IMR-90 (cell line): Measurements from ENCODE around the gene AUH. TPM values are rescaled to one million over a fixed set of nuclear protein-coding genes. Genes with fewer than 3 reads are reported as not detected.
A peak's percentile ranks its signal among the peaks of the same experiment; 100 is the strongest.

Source experiments
- ATAC-seq: fragments of 200-7000 bp; cut with Tn5 transposase; 2 replicates; pipeline ENCODE4 v1.9.1; 2020; ENCODE audit warnings: low read depth, mild to moderate bottlenecking, moderate library complexity
- BruUV-seq: library from RNA; stranded (reverse); fragments of 400-500 nt; replicated peaks from 2 replicates; lab custom pipeline; 2021; lab: Mats Ljungman, UMichigan
- CTCF ChIA-PET: fragments of 300-600 bp; formaldehyde crosslinking; extraction: SDS; loops from one replicate; lab custom pipeline; 2021; ENCODE audit warnings: antibody characterized with exemption; lab: Yijun Ruan, JAX
- POLR2A ChIA-PET: fragments of 300-600 bp; sonication (Branson Sonifier 250); formaldehyde crosslinking; loops from one replicate; lab custom pipeline; 2022; ENCODE audit warnings: antibody characterized with exemption; ENCODE audit not compliant: unreplicated experiment; lab: Charles Lee
- DNase-seq: peaks from one replicate; pipeline ENCODE4 v3.0.0; 2013
- H2AFZ ChIP-seq: replicated peaks from 2 replicates; pipeline ENCODE3; 2013; ENCODE audit warnings: low read length, mild to moderate bottlenecking; ENCODE audit not compliant: poor library complexity
- H2AK5ac ChIP-seq: 2 replicates; pipeline ENCODE4 v1.6.1; 2013; ENCODE audit warnings: low read depth, low read length, inconsistent platforms
- H2AK9ac ChIP-seq: replicated peaks from 2 replicates; pipeline ENCODE3; 2013; ENCODE audit warnings: mild to moderate bottlenecking, low read depth, low read length, moderate library complexity; ENCODE audit not compliant: poor library complexity
- H2BK120ac ChIP-seq: 2 replicates; pipeline ENCODE4 v1.6.1; 2013; ENCODE audit warnings: low read depth, low read length, inconsistent platforms
- H2BK15ac ChIP-seq: 3 replicates; pipeline ENCODE4 v1.6.1; 2013; ENCODE audit warnings: low read depth, low read length, inconsistent platforms
- H2BK20ac ChIP-seq: 2 replicates; pipeline ENCODE4 v1.6.1; 2013; ENCODE audit warnings: low read depth, mild to moderate bottlenecking, inconsistent platforms, low read length, moderate library complexity
- H2BK5ac ChIP-seq: 2 replicates; pipeline ENCODE4 v1.6.1; 2013; ENCODE audit warnings: mild to moderate bottlenecking, low read depth, low read length, inconsistent platforms; ENCODE audit not compliant: poor library complexity, severe bottlenecking
- H3K14ac ChIP-seq: replicated peaks from 2 replicates; pipeline ENCODE4 v1.6.1; 2013; ENCODE audit warnings: low read depth, low read length, inconsistent platforms
- H3K18ac ChIP-seq: 2 replicates; pipeline ENCODE4 v1.6.1; 2013; ENCODE audit warnings: low read depth, low read length, control low read depth
- H3K23ac ChIP-seq: 2 replicates; pipeline ENCODE4 v1.6.1; 2013; ENCODE audit warnings: low read depth, low read length, inconsistent platforms
- H3K27ac ChIP-seq: 2 replicates; pipeline ENCODE4 v1.5.1; 2013; ENCODE audit warnings: mild to moderate bottlenecking, control low read depth, low read length; ENCODE audit not compliant: insufficient read depth
- H3K27me3 ChIP-seq: 2 replicates; pipeline ENCODE4 v1.6.1; 2013; ENCODE audit warnings: low read length; ENCODE audit not compliant: control insufficient read depth, insufficient read depth
- H3K36me3 ChIP-seq: 2 replicates; pipeline ENCODE4 v1.6.1; 2013; ENCODE audit warnings: low read length, mixed read lengths; ENCODE audit not compliant: control insufficient read depth, insufficient read depth
- H3K4ac ChIP-seq: 2 replicates; pipeline ENCODE4 v1.6.1; 2013; ENCODE audit warnings: low read depth, low read length, inconsistent platforms
- H3K4me1 ChIP-seq: 2 replicates; pipeline ENCODE4 v1.6.1; 2013; ENCODE audit warnings: low read length, mixed read lengths; ENCODE audit not compliant: control insufficient read depth, insufficient read depth
- H3K4me2 ChIP-seq: 2 replicates; pipeline ENCODE4 v1.6.1; 2013; ENCODE audit warnings: low read depth, mild to moderate bottlenecking, control low read depth, low read length, moderate library complexity
- H3K4me3 ChIP-seq: 2 replicates; pipeline ENCODE4 v1.5.1; 2013; ENCODE audit warnings: low read depth, mild to moderate bottlenecking, control low read depth, low read length, moderate library complexity; ENCODE audit not compliant: insufficient read depth
- H3K56ac ChIP-seq: 2 replicates; pipeline ENCODE4 v1.6.1; 2013; ENCODE audit warnings: low read length, inconsistent platforms; ENCODE audit not compliant: insufficient read depth; ENCODE audit errors: extremely low read depth
- H3K79me1 ChIP-seq, 2 experiments: 2 replicates each; pipeline ENCODE4 v1.6.1; 2013; ENCODE audit warnings: low read length in 2 of 2, inconsistent platforms in 1 of 2, low read depth in 1 of 2
- H3K9ac ChIP-seq: 2 replicates; pipeline ENCODE4 v1.6.1; 2013; ENCODE audit warnings: low read depth, low read length, control low read depth
- H3K9me1 ChIP-seq: 2 replicates; pipeline ENCODE4 v1.6.1; 2013; ENCODE audit warnings: low read length, inconsistent platforms; ENCODE audit not compliant: insufficient read depth
- H3K9me3 ChIP-seq: 2 replicates; pipeline ENCODE4 v1.6.1; 2013; ENCODE audit warnings: low read length; ENCODE audit not compliant: control insufficient read depth, insufficient read depth
- H4K20me1 ChIP-seq: 2 replicates; pipeline ENCODE4 v1.6.1; 2013; ENCODE audit warnings: low read length, inconsistent platforms; ENCODE audit not compliant: insufficient read depth
- H4K5ac ChIP-seq: 2 replicates; pipeline ENCODE4 v1.6.1; 2013; ENCODE audit warnings: mild to moderate bottlenecking, low read depth, low read length, control low read depth
- H4K8ac ChIP-seq, 2 experiments: 2 replicates each; pipeline ENCODE4 v1.6.1; 2013; ENCODE audit warnings: low read depth in 2 of 2, low read length in 2 of 2, control low read depth in 1 of 2, inconsistent platforms in 1 of 2
- H4K91ac ChIP-seq: 2 replicates; pipeline ENCODE4 v1.6.1; 2013; ENCODE audit warnings: low read depth, low read length, inconsistent platforms; ENCODE audit not compliant: insufficient read depth
- CEBPB ChIP-seq: IDR thresholded peaks from 2 replicates; pipeline ENCODE4 v1.6.1; 2012; ENCODE audit warnings: low read depth, low read length, improper control_type of control experiment
- CHD1 ChIP-seq: IDR thresholded peaks from 2 replicates; pipeline ENCODE4 v1.6.1; 2012; ENCODE audit warnings: low read depth, low read length, improper control_type of control experiment
- FOS ChIP-seq: fragments of 150-350 bp; IDR thresholded peaks from 2 replicates; pipeline ENCODE4 v1.6.1; 2016; ENCODE audit warnings: low read depth, low read length
- MXI1 ChIP-seq: IDR thresholded peaks from 2 replicates; pipeline ENCODE4 v1.6.1; 2012; ENCODE audit warnings: low read depth, mild to moderate bottlenecking, low read length, moderate library complexity, borderline replicate concordance
- NFE2L2 ChIP-seq: fragments of 150-350 bp; IDR thresholded peaks from 2 replicates; pipeline ENCODE4 v1.6.1; 2016; ENCODE audit warnings: low read depth, mild to moderate bottlenecking, low read length
- RCOR1 ChIP-seq: IDR thresholded peaks from 2 replicates; pipeline ENCODE4 v1.6.1; 2012; ENCODE audit warnings: mild to moderate bottlenecking, low read length, improper control_type of control experiment; ENCODE audit not compliant: insufficient replicate concordance
- RFX5 ChIP-seq: IDR thresholded peaks from 2 replicates; pipeline ENCODE4 v1.8.0; 2012; ENCODE audit warnings: low read depth, mild to moderate bottlenecking, low read length, moderate library complexity
- SMC3 ChIP-seq: fragments of 150-350 bp; IDR thresholded peaks from 2 replicates; pipeline ENCODE4 v1.6.1; 2016; ENCODE audit warnings: low read depth, mild to moderate bottlenecking, antibody characterized with exemption, low read length, moderate library complexity
- WGBS, 2 experiments: methylation state at CpG; one replicate each; pipeline versions ENCODE4 v1.1.5 to v1.1.7; 2013; ENCODE audit warnings: missing lambda C conversion rate in 2 of 2; ENCODE audit not compliant: insufficient read length in 1 of 2; ENCODE audit errors: extremely low coverage in 2 of 2; 5-methylcytosine and 5-hydroxymethylcytosine counted together
- dilution Hi-C: fragments of 300-500 bp; cut with HindIII; formaldehyde crosslinking; loops from one replicate; pipeline ENCODE4 v1.14.3; 2018; ENCODE audit warnings: low sequenced_read_pairs; ENCODE audit not compliant: unreplicated experiment
- in situ Hi-C: fragments of 300-500 bp; cut with MboI; formaldehyde crosslinking; loops from 3 replicates; pipeline ENCODE4 v1.14.3; 2019; ENCODE audit warnings: low sequenced_read_pairs, inconsistent platforms, mixed read lengths
- intact Hi-C: fragments of 100-400 bp; cut with micrococcal nuclease; formaldehyde crosslinking; loops from 2 replicates; pipeline ENCODE4 v1.10.0; 2022
- polyA plus RNA-seq, 3 experiments: library from polyadenylated mRNA; depleted of rRNA; stranded (reverse); fragments of >200 nt; gene quantifications; 2 replicates each; pipeline ENCODE4 v1.2.3, GENCODE V29; 2012; ENCODE audit warnings: low replicate concordance in 1 of 3
- total RNA-seq: library from RNA; depleted of rRNA; stranded (reverse); fragments of >200 nt; gene quantifications from 2 replicates; pipeline ENCODE4 v1.2.3, GENCODE V29; 2012
- TF ChIP-seq, protein P1 (sequence below): fragments of 150-350 bp; IDR thresholded peaks from 2 replicates; pipeline ENCODE4 v1.6.1; 2017; ENCODE audit warnings: mild to moderate bottlenecking, antibody characterized with exemption, low read length, low read depth

Gene AUH
- total and polyA plus RNA-seq, 2 of the 4 experiments (the other 2 are of a cell fraction) = 5.9 to 8.1 TPM

GRCh38 chr9:91362051-91362611, 413 bp upstream of the AUH start:
- Histone ChIP-seq H4K8ac (peak overlapping the region; percentile 97), H3K14ac (peak overlapping the region; percentile 57), H3K4ac (peak overlapping the region; percentile 67), H3K18ac (peak overlapping the region; percentile 51), H3K56ac (0 out of 2 replicates have a peak overlapping the region, but pooled peaks have one; percentile 24), H4K5ac (peak overlapping the region; percentile 96), H2AK5ac (0 out of 2 replicates have a peak overlapping the region, but pooled peaks have one; percentile 2), H4K91ac (peak overlapping the region; percentile 56; the same call in 1 of the 2 replicates), H2BK15ac (peak overlapping the region; percentile 71; the same call in 1 of the 3 replicates), H3K27me3 (no peaks in the 10 kb centered on the region), H3K27ac (peak overlapping the region; percentile 53), H3K9ac (peak overlapping the region; percentile 27), H4K20me1 (no peaks in the 10 kb centered on the region), H2AK9ac (no peak overlapping the region), H2BK120ac (peak overlapping the region; percentile 52), H3K9me1 (peaks cover 16% of the 10 kb centered on the region), H3K4me2 (peak overlapping the region; percentile 76), H3K4me1 (peaks cover 6% of the 10 kb centered on the region), H3K79me1 (peaks cover 19 to 48% of the 10 kb centered on the region in 2 experiments), H3K36me3 (0 out of 2 replicates have a peak, but pooled peaks cover 1% of the 10 kb centered on the region), H2AFZ (peak overlapping the region; percentile 77), H3K23ac (0 out of 2 replicates have a peak overlapping the region, but pooled peaks have one; percentile 12), H3K9me3 (no peaks in the 10 kb centered on the region), H3K4me3 (peak overlapping the region; percentile 100), H2BK5ac (peak overlapping the region; percentile 48), H2BK20ac (peak overlapping the region; percentile 73)
- intact Hi-C loops = no loop called here
- DNase-seq = no peak
- POLR2A ChIA-PET = no interaction called here
- TF ChIP-seq MXI1 = no peak
- no peak for TF ChIP-seq NFE2L2
- TF ChIP-seq CHD1 = no peak
- no peak for TF ChIP-seq CEBPB
- no peak for TF ChIP-seq RCOR1
- TF ChIP-seq, protein P1, sequence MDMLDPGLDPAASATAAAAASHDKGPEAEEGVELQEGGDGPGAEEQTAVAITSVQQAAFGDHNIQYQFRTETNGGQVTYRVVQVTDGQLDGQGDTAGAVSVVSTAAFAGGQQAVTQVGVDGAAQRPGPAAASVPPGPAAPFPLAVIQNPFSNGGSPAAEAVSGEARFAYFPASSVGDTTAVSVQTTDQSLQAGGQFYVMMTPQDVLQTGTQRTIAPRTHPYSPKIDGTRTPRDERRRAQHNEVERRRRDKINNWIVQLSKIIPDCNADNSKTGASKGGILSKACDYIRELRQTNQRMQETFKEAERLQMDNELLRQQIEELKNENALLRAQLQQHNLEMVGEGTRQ = no peak
- no peak for TF ChIP-seq RFX5
- TF ChIP-seq SMC3 = no peak
- TF ChIP-seq FOS = no peak
- dilution Hi-C loops = no loop called here
- in situ Hi-C loops = no loop called here
- BruUV-seq = no TSS peak
- 58% methylated on average over 2 of the region's 15 CpGs; no CpG with 5 or more reads in 1 of the 2 experiments for WGBS, 2 experiments
- CTCF ChIA-PET = no interaction called here
- peak; percentile 31; the same call in 1 of the 2 replicates for ATAC-seq
